Measurements from ENCODE around the gene ZNF625. TPM values are rescaled to one million over a fixed set of nuclear protein-coding genes. Genes with fewer than 3 reads are reported as not detected.

Gene ZNF625
- polyA plus RNA-seq, 3 donors from 2014 or later, result 0.51 to 3.6 TPM; not detected in 1

- H3K27me3 Mint-ChIP-seq (ENCODE audit: low read depth in 3 of 3), result peaks cover 2% of the 10 kb centered on the region in 3 donors
- peak overlapping the region; percentile 96 to 99 (median 98) for H3K27ac Mint-ChIP-seq
- H3K4me3 Mint-ChIP-seq, result peak overlapping the region; percentile 95 to 100 (median 97)
- DNase-seq, result no peak
- H3K4me1 Mint-ChIP-seq, result peaks cover 46 to 54% of the 10 kb centered on the region in 2 donors
- H3K9me3 Mint-ChIP-seq, result no peaks in the 10 kb centered on the region
- peaks cover 0 to 4% (median 0%) of the 10 kb centered on the region in 3 donors for H3K36me3 Mint-ChIP-seq
Observed at GRCh38 chr19:12162513-12162881, 6.0 kb upstream of the ZNF625 start.

- DNase-seq, result no peak
- H3K36me3 Mint-ChIP-seq, result peaks cover 0 to under 1% (median 0%) of the 10 kb centered on the region in 3 donors
Observed at GRCh38 chr19:12159773-12160414, 3.4 kb upstream of the ZNF625 start.

GRCh38 chr19:12155324-12155860 is 1.1 kb downstream of the ZNF625 start:
- Mint-ChIP-seq H3K36me3 (peaks cover 0 to 3% (median 0%) of the 10 kb centered on the region in 3 donors), H3K27me3 (ENCODE audit: low read depth in 3 of 3) (peaks cover 0 to 5% (median 3%) of the 10 kb centered on the region in 3 donors), H3K9me3 (peaks cover 0 to 2% (median 0%) of the 10 kb centered on the region in 6 donors), H3K4me3 (peak overlapping the region; percentile 83 to 94 (median 91)), H3K27ac (peak overlapping the region in 5 of 6 donors; percentile 1 to 78 (median 73)), H3K4me1 (peaks cover 25 to 28% of the 10 kb centered on the region in 2 donors)
- no peak for DNase-seq

More at GRCh38 chr19:12159773-12160414, 3.4 kb upstream of the ZNF625 start:
- Mint-ChIP-seq H3K4me3 (peak overlapping the region in 1 of 5 donors; percentile 27), H3K27me3 (ENCODE audit: low read depth in 3 of 3) (peaks cover 2 to 4% (median 4%) of the 10 kb centered on the region in 3 donors), H3K27ac (no peak overlapping the region), H3K4me1 (peaks cover 41 to 47% of the 10 kb centered on the region in 2 donors), H3K9me3 (no peaks in the 10 kb centered on the region)

GRCh38 chr19:12145348-12145747 is 11.2 kb downstream of the ZNF625 start:
- Mint-ChIP-seq H3K36me3 (peaks cover 15 to 26% (median 24%) of the 10 kb centered on the region in 3 donors), H3K27ac (peak overlapping the region in 1 of 6 donors; percentile 6), H3K4me1 (peaks cover 11 to 12% of the 10 kb centered on the region in 2 donors), H3K9me3 (peaks cover 0 to 6% (median 2%) of the 10 kb centered on the region in 6 donors), H3K27me3 (ENCODE audit: low read depth in 3 of 3) (peaks cover 0 to 6% (median 2%) of the 10 kb centered on the region in 3 donors), H3K4me3 (no peak overlapping the region)
- DNase-seq, result no peak

GRCh38 chr19:12141405-12141736 is 15.2 kb downstream of the ZNF625 start:
- Mint-ChIP-seq H3K27ac (peak overlapping the region in 2 of 6 donors; percentile 60 to 63), H3K27me3 (ENCODE audit: low read depth in 3 of 3) (peaks cover 1 to 10% (median 4%) of the 10 kb centered on the region in 3 donors), H3K4me3 (peak overlapping the region; percentile 85 to 98 (median 94)), H3K36me3 (peaks cover 21 to 24% (median 21%) of the 10 kb centered on the region in 3 donors), H3K9me3 (peaks cover 0 to 6% (median 0%) of the 10 kb centered on the region in 6 donors), H3K4me1 (peaks cover 37 to 41% of the 10 kb centered on the region in 2 donors)
- DNase-seq, result no peak

GRCh38 chr19:12140545-12141404 is 15.8 kb downstream of the ZNF625 start:
- peaks cover 15 to 20% (median 16%) of the 10 kb centered on the region in 3 donors for H3K36me3 Mint-ChIP-seq
- H3K9me3 Mint-ChIP-seq, result peaks cover 0 to 5% (median 0%) of the 10 kb centered on the region in 6 donors
- DNase-seq, result peak; percentile 75 to 80 (median 76)
- peak overlapping the region; percentile 85 to 98 (median 94) for H3K4me3 Mint-ChIP-seq
- peak overlapping the region; percentile 63 to 87 (median 79) for H3K27ac Mint-ChIP-seq
- peaks cover 37 to 41% of the 10 kb centered on the region in 2 donors for H3K4me1 Mint-ChIP-seq
- peaks cover 1 to 10% (median 4%) of the 10 kb centered on the region in 3 donors for H3K27me3 Mint-ChIP-seq (ENCODE audit: low read depth in 3 of 3)

GRCh38 chr19:12139885-12140544 is 16.5 kb downstream of the ZNF625 start, which contains the start of gene ZNF20:
Gene ZNF20, minus strand, starts transcription at chr19:12140350. Its CDS starts 168 bp downstream, at chr19:12140182.
- Mint-ChIP-seq H3K4me1 (peaks cover 37 to 41% of the 10 kb centered on the region in 2 donors), H3K36me3 (peaks cover 14 to 17% (median 15%) of the 10 kb centered on the region in 3 donors), H3K4me3 (peak within 1 kb of the TSS; percentile 85 to 98 (median 94)), H3K27me3 (ENCODE audit: low read depth in 3 of 3) (peaks cover 1 to 10% (median 4%) of the 10 kb centered on the region in 3 donors), H3K27ac (peak within 1 kb of the TSS; percentile 63 to 87 (median 79)), H3K9me3 (no peaks in the 10 kb centered on the region)
- DNase-seq, result peak; percentile 88 to 90 (median 89)

- peak overlapping the region; percentile 85 to 98 (median 94) for H3K4me3 Mint-ChIP-seq
Observed at GRCh38 chr19:12139269-12139668, 17.3 kb downstream of the ZNF625 start.

GRCh38 chr19:12137221-12137940 is 19.2 kb downstream of the ZNF625 start:
- peaks cover 1 to 11% (median 4%) of the 10 kb centered on the region in 3 donors for H3K27me3 Mint-ChIP-seq (ENCODE audit: low read depth in 3 of 3)
- H3K27ac Mint-ChIP-seq, result peak overlapping the region in 2 of 6 donors; percentile 15 to 31
- H3K4me3 Mint-ChIP-seq, result peak overlapping the region; percentile 3 to 56 (median 24)
- peaks cover 37 to 41% of the 10 kb centered on the region in 2 donors for H3K4me1 Mint-ChIP-seq
- peaks cover 38% of the 10 kb centered on the region in 3 donors for H3K36me3 Mint-ChIP-seq
- peaks cover 6 to 16% (median 14%) of the 10 kb centered on the region in 6 donors for H3K9me3 Mint-ChIP-seq
- DNase-seq, result peak in 2 of 3 donors; percentile 22 to 26

More at GRCh38 chr19:12139269-12139668, 17.3 kb downstream of the ZNF625 start:
- H3K36me3 Mint-ChIP-seq, result peaks cover 20 to 23% (median 21%) of the 10 kb centered on the region in 3 donors
- peaks cover 37 to 41% of the 10 kb centered on the region in 2 donors for H3K4me1 Mint-ChIP-seq
- DNase-seq, result no peak
- peak overlapping the region in 1 of 6 donors; percentile 63 for H3K27ac Mint-ChIP-seq
- H3K9me3 Mint-ChIP-seq, result no peaks in the 10 kb centered on the region
- H3K27me3 Mint-ChIP-seq (ENCODE audit: low read depth in 3 of 3), result peaks cover 1 to 10% (median 4%) of the 10 kb centered on the region in 3 donors

- Mint-ChIP-seq H3K36me3 (peaks cover 44 to 57% (median 48%) of the 10 kb centered on the region in 3 donors), H3K4me3 (no peak overlapping the region), H3K9me3 (peaks cover 10 to 38% (median 28%) of the 10 kb centered on the region in 6 donors), H3K27me3 (ENCODE audit: low read depth in 3 of 3) (peaks cover under 1 to 2% (median 1%) of the 10 kb centered on the region in 3 donors), H3K27ac (no peak overlapping the region), H3K4me1 (peaks cover 7 to 10% of the 10 kb centered on the region in 2 donors)
- no peak for DNase-seq
Observed at GRCh38 chr19:12133069-12133468, 23.5 kb downstream of the ZNF625 start.

GRCh38 chr19:12126707-12127106 is 29.8 kb downstream of the ZNF625 start:
- peak in 2 of 3 donors; percentile 5 to 12 for DNase-seq
- Mint-ChIP-seq H3K9me3 (peaks cover 4 to 15% (median 7%) of the 10 kb centered on the region in 6 donors), H3K27ac (no peak overlapping the region), H3K27me3 (ENCODE audit: low read depth in 3 of 3) (peaks cover 0 to 4% (median 0%) of the 10 kb centered on the region in 3 donors), H3K4me1 (no peaks in the 10 kb centered on the region), H3K36me3 (peaks cover 0 to 12% (median 4%) of the 10 kb centered on the region in 3 donors), H3K4me3 (no peak overlapping the region)
